Measurements from ENCODE around the gene TPK1. TPM values are rescaled to one million over a fixed set of nuclear protein-coding genes. Genes with fewer than 3 reads are reported as not detected.

Gene TPK1
- total and polyA plus RNA-seq, 3 donors from 2014 or later = 10.9 to 17.2 (median 12.6) TPM

- H3K27ac ChIP-seq = peak overlapping the region; percentile 94 to 98
- no peak for DNase-seq
- 67 to 74% methylated on average over 12 of the region's 12 CpGs for WGBS, 2 donors
- H3K27me3 ChIP-seq = no peaks in the 10 kb centered on the region
- H3K4me3 ChIP-seq = peak overlapping the region; percentile 85 to 96
- no peaks in the 10 kb centered on the region for H3K9me3 ChIP-seq
- TF ChIP-seq CTCF (IDR thresholded peaks at IDR 0.05) (no peak), POLR2A (IDR thresholded peaks at IDR 0.05) (no peak)
- H3K4me1 ChIP-seq = no peaks in the 10 kb centered on the region
- H3K36me3 ChIP-seq (ENCODE audit: low read depth, missing control alignments) = no peaks in the 10 kb centered on the region
- intact Hi-C loops (cut with DNase I; ENCODE audit: low total_unique reads) = no loop called here
Measured at GRCh38 chr7:144836545-144836842, 641 bp upstream of the TPK1 start.

- peak overlapping the region; percentile 94 to 98 for H3K27ac ChIP-seq
- H3K9me3 ChIP-seq = no peaks in the 10 kb centered on the region
- peak; percentile 65 for DNase-seq
- H3K27me3 ChIP-seq = no peaks in the 10 kb centered on the region
- TF ChIP-seq CTCF (IDR thresholded peaks at IDR 0.05) (no peak), POLR2A (IDR thresholded peaks at IDR 0.05) (no peak)
- WGBS, 2 donors = 0% methylated on average over 25 of the region's 25 CpGs
- no peaks in the 10 kb centered on the region for H3K36me3 ChIP-seq (ENCODE audit: low read depth, missing control alignments)
- peak overlapping the region; percentile 85 to 96 for H3K4me3 ChIP-seq
- intact Hi-C loops (cut with DNase I; ENCODE audit: low total_unique reads) = no loop called here
- no peaks in the 10 kb centered on the region for H3K4me1 ChIP-seq
Measured at GRCh38 chr7:144835155-144835611, 670 bp downstream of the TPK1 start.

- H3K27ac ChIP-seq = peak overlapping the region; percentile 94 to 98
- H3K4me1 ChIP-seq = no peaks in the 10 kb centered on the region
- TF ChIP-seq CTCF (IDR thresholded peaks at IDR 0.05) (no peak), POLR2A (IDR thresholded peaks at IDR 0.05) (no peak)
- no peaks in the 10 kb centered on the region for H3K27me3 ChIP-seq
- DNase-seq = peak; percentile 52
- H3K9me3 ChIP-seq = no peaks in the 10 kb centered on the region
- no peaks in the 10 kb centered on the region for H3K36me3 ChIP-seq (ENCODE audit: low read depth, missing control alignments)
- WGBS, 2 donors = 14 to 15% methylated on average over 13 of the region's 13 CpGs
- intact Hi-C loops (cut with DNase I; ENCODE audit: low total_unique reads) = no loop called here
- H3K4me3 ChIP-seq = peak overlapping the region; percentile 85 to 96
Measured at GRCh38 chr7:144834641-144835144, 1.2 kb downstream of the TPK1 start.

GRCh38 chr7:144830811-144831210 lies 5.0 kb downstream of the TPK1 start:
- Histone ChIP-seq H3K4me1 (peaks cover 4% of the 10 kb centered on the region), H3K36me3 (ENCODE audit: low read depth, missing control alignments) (no peaks in the 10 kb centered on the region), H3K4me3 (no peak overlapping the region), H3K27me3 (no peaks in the 10 kb centered on the region), H3K27ac (no peak overlapping the region), H3K9me3 (no peaks in the 10 kb centered on the region)
- TF ChIP-seq CTCF (IDR thresholded peaks at IDR 0.05) = no peak
- TF ChIP-seq POLR2A (IDR thresholded peaks at IDR 0.05) = no peak
- 85 to 94% methylated on average over 5 of the region's 5 CpGs for WGBS, 2 donors
- intact Hi-C loops (cut with DNase I; ENCODE audit: low total_unique reads) = no loop called here
- no peak for DNase-seq

- Histone ChIP-seq H3K27ac (no peak overlapping the region), H3K4me1 (peaks cover 4% of the 10 kb centered on the region), H3K9me3 (no peaks in the 10 kb centered on the region), H3K36me3 (ENCODE audit: low read depth, missing control alignments) (no peaks in the 10 kb centered on the region), H3K27me3 (no peaks in the 10 kb centered on the region), H3K4me3 (no peak overlapping the region)
- TF ChIP-seq CTCF (IDR thresholded peaks at IDR 0.05) (no peak), POLR2A (IDR thresholded peaks at IDR 0.05) (no peak)
- DNase-seq = no peak
- intact Hi-C loops (cut with DNase I; ENCODE audit: low total_unique reads) = no loop called here
- 75 to 90% methylated on average over 2 of the region's 2 CpGs for WGBS, 2 donors
Measured at GRCh38 chr7:144830024-144830785, 5.6 kb downstream of the TPK1 start.
